IMR-90 (cell line): ENCODE data around the gene PAGE5.

Source experiments
- BHLHE40 ChIP-seq: fragments of 150-350 bp; IDR thresholded peaks from 2 replicates; pipeline ENCODE4 v1.6.1; 2016; ENCODE audit warnings: mild to moderate bottlenecking, low read depth, low read length
- CEBPB ChIP-seq: IDR thresholded peaks from 2 replicates; pipeline ENCODE4 v1.6.1; 2012; ENCODE audit warnings: low read depth, low read length, improper control_type of control experiment
- MAZ ChIP-seq: IDR thresholded peaks from 2 replicates; pipeline ENCODE4 v1.6.1; 2012; ENCODE audit warnings: low read depth, mild to moderate bottlenecking, low read length, improper control_type of control experiment, moderate library complexity, borderline replicate concordance
- NFE2L2 ChIP-seq: fragments of 150-350 bp; IDR thresholded peaks from 2 replicates; pipeline ENCODE4 v1.6.1; 2016; ENCODE audit warnings: low read depth, mild to moderate bottlenecking, low read length
- POLR2A ChIP-seq: IDR thresholded peaks from 2 replicates; pipeline ENCODE4 v1.6.1; 2012; ENCODE audit warnings: mild to moderate bottlenecking, low read depth, low read length
- RFX5 ChIP-seq: IDR thresholded peaks from 2 replicates; pipeline ENCODE4 v1.8.0; 2012; ENCODE audit warnings: low read depth, mild to moderate bottlenecking, low read length, moderate library complexity
- TF ChIP-seq, protein P1 (sequence below): conservative IDR thresholded peaks from 2 replicates; pipeline ENCODE4 v1.5.1; 2012; ENCODE audit warnings: mild to moderate bottlenecking, low read depth, low read length, improper control_type of control experiment

DNA sequence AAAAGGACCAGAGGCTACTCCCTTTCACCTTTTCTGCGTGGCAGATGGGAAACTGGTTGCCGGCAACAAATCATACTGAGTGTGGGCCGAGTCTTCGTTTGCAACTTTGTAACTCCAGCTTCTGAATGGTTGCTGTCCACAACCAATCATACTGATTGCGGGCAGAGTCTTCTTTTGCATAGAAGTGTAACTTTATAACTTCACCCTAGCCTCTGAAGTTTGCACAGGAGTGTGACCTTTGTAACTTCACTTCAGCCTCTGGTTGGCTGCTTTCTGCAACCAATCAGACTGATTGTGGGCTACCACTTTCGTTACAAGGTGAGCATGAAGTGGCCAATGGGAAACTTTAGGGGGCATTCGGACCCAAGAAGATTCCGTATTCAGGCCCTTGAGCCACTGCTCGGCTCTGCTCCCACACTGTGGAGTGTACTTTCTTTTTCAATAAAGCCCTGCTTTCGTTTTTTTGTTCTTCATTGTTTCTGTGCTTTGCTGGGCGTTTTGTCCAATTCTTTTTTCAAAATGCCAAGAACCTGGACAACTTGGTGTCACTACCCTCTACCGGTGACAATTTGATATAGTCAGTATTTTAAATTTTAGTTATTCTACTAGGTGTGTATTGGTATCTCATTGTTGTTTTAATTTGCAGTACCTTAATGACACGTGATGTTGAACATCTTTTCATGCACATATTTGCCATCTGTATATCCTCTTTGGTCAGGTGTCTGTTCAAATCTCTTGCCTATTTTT lies 9.0 kb upstream of the PAGE5 start:
- no peak for TF ChIP-seq MAZ
- TF ChIP-seq NFE2L2 = no peak
- TF ChIP-seq, protein P1, sequence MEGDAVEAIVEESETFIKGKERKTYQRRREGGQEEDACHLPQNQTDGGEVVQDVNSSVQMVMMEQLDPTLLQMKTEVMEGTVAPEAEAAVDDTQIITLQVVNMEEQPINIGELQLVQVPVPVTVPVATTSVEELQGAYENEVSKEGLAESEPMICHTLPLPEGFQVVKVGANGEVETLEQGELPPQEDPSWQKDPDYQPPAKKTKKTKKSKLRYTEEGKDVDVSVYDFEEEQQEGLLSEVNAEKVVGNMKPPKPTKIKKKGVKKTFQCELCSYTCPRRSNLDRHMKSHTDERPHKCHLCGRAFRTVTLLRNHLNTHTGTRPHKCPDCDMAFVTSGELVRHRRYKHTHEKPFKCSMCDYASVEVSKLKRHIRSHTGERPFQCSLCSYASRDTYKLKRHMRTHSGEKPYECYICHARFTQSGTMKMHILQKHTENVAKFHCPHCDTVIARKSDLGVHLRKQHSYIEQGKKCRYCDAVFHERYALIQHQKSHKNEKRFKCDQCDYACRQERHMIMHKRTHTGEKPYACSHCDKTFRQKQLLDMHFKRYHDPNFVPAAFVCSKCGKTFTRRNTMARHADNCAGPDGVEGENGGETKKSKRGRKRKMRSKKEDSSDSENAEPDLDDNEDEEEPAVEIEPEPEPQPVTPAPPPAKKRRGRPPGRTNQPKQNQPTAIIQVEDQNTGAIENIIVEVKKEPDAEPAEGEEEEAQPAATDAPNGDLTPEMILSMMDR = no peak
- no peak for TF ChIP-seq RFX5
- no peak for TF ChIP-seq CEBPB
- TF ChIP-seq POLR2A = no peak
- no peak for TF ChIP-seq BHLHE40
